ENCODE data around the gene PLEKHA1.

The PLEKHA1 gene

GRCh38 chr10:122388287-122388997 is 13.9 kb downstream of the PLEKHA1 start:
- intact Hi-C loops (cut with DNase I; ENCODE audit: low total_unique reads): loop anchor here (2.0 kb wide), 1 partner anchor 44 kb away; no protein-coding TSS in a partner anchor
- DNase-seq: no peak
- H3K4me1 ChIP-seq: peaks cover 0 to 23% (median 3%) of the 10 kb centered on the region in 4 donors
- H3K27me3 ChIP-seq: no peaks in the 10 kb centered on the region
- H3K36me3 ChIP-seq: peaks cover 0 to 4% (median 0%) of the 10 kb centered on the region in 3 donors
- no peak overlapping the region for H3K4me3 ChIP-seq
- no peak for TF ChIP-seq CTCF (IDR thresholded peaks at IDR 0.05)
- no peaks in the 10 kb centered on the region for H3K9me3 ChIP-seq
- no peak overlapping the region for H3K27ac ChIP-seq

- H3K4me3 ChIP-seq: no peak overlapping the region
- no peak for TF ChIP-seq CTCF (IDR thresholded peaks at IDR 0.05)
- H3K27me3 ChIP-seq: no peaks in the 10 kb centered on the region
- peaks cover 0 to 16% (median 12%) of the 10 kb centered on the region in 3 donors for H3K36me3 ChIP-seq
- DNase-seq: no peak
- intact Hi-C loops (cut with DNase I; ENCODE audit: low total_unique reads): no loop called here
- H3K9me3 ChIP-seq: no peaks in the 10 kb centered on the region
- no peak overlapping the region for H3K27ac ChIP-seq
- H3K4me1 ChIP-seq: peaks cover 0 to 24% (median 3%) of the 10 kb centered on the region in 4 donors
Measured at GRCh38 chr10:122390271-122390670, 15.8 kb downstream of the PLEKHA1 start.

- Histone ChIP-seq H3K36me3 (peaks cover 3 to 21% (median 15%) of the 10 kb centered on the region in 3 donors), H3K9me3 (no peaks in the 10 kb centered on the region), H3K27ac (no peak overlapping the region), H3K4me3 (no peak overlapping the region), H3K4me1 (peaks cover 0 to 24% (median 3%) of the 10 kb centered on the region in 4 donors), H3K27me3 (no peaks in the 10 kb centered on the region)
- no peak for TF ChIP-seq CTCF (IDR thresholded peaks at IDR 0.05)
- intact Hi-C loops (cut with DNase I; ENCODE audit: low total_unique reads): no loop called here
- DNase-seq: no peak
Measured at GRCh38 chr10:122390679-122391078, 16.2 kb downstream of the PLEKHA1 start.

- peaks cover 0 to 24% (median 3%) of the 10 kb centered on the region in 4 donors for H3K4me1 ChIP-seq
- intact Hi-C loops (cut with DNase I; ENCODE audit: low total_unique reads): no loop called here
- H3K27ac ChIP-seq: no peak overlapping the region
Measured at GRCh38 chr10:122391875-122392274, 17.4 kb downstream of the PLEKHA1 start.

GRCh38 chr10:122392835-122393234 is 18.3 kb downstream of the PLEKHA1 start:
- Histone ChIP-seq H3K9me3 (no peaks in the 10 kb centered on the region), H3K4me3 (no peak overlapping the region), H3K27me3 (no peaks in the 10 kb centered on the region), H3K36me3 (peaks cover 10 to 33% (median 24%) of the 10 kb centered on the region in 3 donors), H3K27ac (no peak overlapping the region), H3K4me1 (peaks cover 0 to 32% (median 3%) of the 10 kb centered on the region in 4 donors)
- no peak for TF ChIP-seq CTCF (IDR thresholded peaks at IDR 0.05)
- no peak for DNase-seq
- intact Hi-C loops (cut with DNase I; ENCODE audit: low total_unique reads): no loop called here

More at GRCh38 chr10:122391875-122392274, 17.4 kb downstream of the PLEKHA1 start:
- H3K36me3 ChIP-seq: peaks cover 4 to 25% (median 24%) of the 10 kb centered on the region in 3 donors
- H3K9me3 ChIP-seq: no peaks in the 10 kb centered on the region
- H3K4me3 ChIP-seq: no peak overlapping the region
- H3K27me3 ChIP-seq: no peaks in the 10 kb centered on the region
- no peak for DNase-seq
- no peak for TF ChIP-seq CTCF (IDR thresholded peaks at IDR 0.05)
